HEK293 (cell line): ENCODE data around the gene GATM.

Experiments
- CTCF ChIA-PET: fragments of 350-600 bp; formaldehyde crosslinking; extraction: SDS; loops from one replicate; lab custom pipeline; 2021; ENCODE audit warnings: antibody characterized with exemption; lab: Yijun Ruan, JAX
- POLR2A ChIA-PET: fragments of 300-600 bp; formaldehyde crosslinking; extraction: SDS; loops from one replicate; lab custom pipeline; 2020; ENCODE audit warnings: antibody characterized with exemption, inconsistent platforms; lab: Yijun Ruan, JAX
- H3K27ac ChIP-seq: fragments of 200-500 bp; sonication (Bioruptor generic); 2 replicates; pipeline ENCODE4 v1.5.1; 2014; ENCODE audit warnings: low read depth, low read length, control low read depth, inconsistent platforms; ENCODE audit errors: extremely low read depth
- H3K36me3 ChIP-seq, 2 experiments: fragments of 200-500 bp in 1 of 2; sonication (Bioruptor generic) in 1 of 2; 1 replicate in 1 of 2; 2 replicates in 1 of 2; pipeline ENCODE4 v1.5.1; 2014 to 2017; ENCODE audit warnings: inconsistent platforms in 2 of 2, low read length in 2 of 2; ENCODE audit not compliant: control insufficient read depth in 2 of 2, insufficient read depth in 1 of 2
- H3K4me1 ChIP-seq: fragments of 200-500 bp; sonication (Bioruptor generic); 2 replicates; pipeline ENCODE4 v1.5.1; 2014; ENCODE audit warnings: mild to moderate bottlenecking, low read length, inconsistent platforms; ENCODE audit not compliant: control insufficient read depth, insufficient read depth
- H3K4me3 ChIP-seq: 2 replicates; pipeline ENCODE4 v1.5.1; 2011; ENCODE audit warnings: low read depth, mild to moderate bottlenecking, control low read depth, low read length, moderate library complexity
- H3K9me3 ChIP-seq: fragments of 200-500 bp; sonication (Bioruptor generic); 2 replicates; pipeline ENCODE4 v1.5.1; 2014; ENCODE audit warnings: low read depth, low read length, inconsistent platforms; ENCODE audit not compliant: control insufficient read depth, insufficient read depth
- KLF9 ChIP-seq: fragments of 450-650 bp; formaldehyde crosslinking; IDR thresholded peaks from 2 replicates; pipeline ENCODE4 v1.5.1; 2016; ENCODE audit warnings: missing biosample characterization, missing genetic modification characterization, low read depth
- OSR2 ChIP-seq: fragments of 450-650 bp; formaldehyde crosslinking; IDR thresholded peaks from 2 replicates; pipeline ENCODE4 v1.5.1; 2016; ENCODE audit warnings: missing biosample characterization, missing genetic modification characterization
- REPIN1 ChIP-seq: fragments of 450-650 bp; formaldehyde crosslinking; IDR thresholded peaks from 2 replicates; pipeline ENCODE4 v1.5.1; 2017; ENCODE audit warnings: missing biosample characterization, missing genetic modification characterization, low read depth
- WT1 ChIP-seq: fragments of 450-650 bp; formaldehyde crosslinking; IDR thresholded peaks from 2 replicates; pipeline ENCODE4 v1.5.1; 2016; ENCODE audit warnings: missing biosample characterization, missing genetic modification characterization
- ZBTB21 ChIP-seq: fragments of 450-650 bp; formaldehyde crosslinking; IDR thresholded peaks from 2 replicates; pipeline ENCODE4 v1.5.1; 2017; ENCODE audit warnings: missing biosample characterization, missing genetic modification characterization
- ZNF341 ChIP-seq: fragments of 450-650 bp; formaldehyde crosslinking; IDR thresholded peaks from 2 replicates; pipeline ENCODE4; 2016; ENCODE audit warnings: low read depth, missing biosample characterization, missing genetic modification characterization
- ZNF37A ChIP-seq: fragments of 450-650 bp; IDR thresholded peaks from 2 replicates; pipeline ENCODE4 v1.5.1; 2018; ENCODE audit warnings: missing biosample characterization, missing genetic modification characterization
- ZNF585B ChIP-seq: fragments of 450-650 bp; formaldehyde crosslinking; IDR thresholded peaks from 2 replicates; pipeline ENCODE4 v1.5.1; 2016; ENCODE audit warnings: missing biosample characterization, missing genetic modification characterization
- ZNF623 ChIP-seq: fragments of 450-650 bp; formaldehyde crosslinking; IDR thresholded peaks from 2 replicates; pipeline ENCODE4 v1.5.1; 2016; ENCODE audit warnings: missing biosample characterization, missing genetic modification characterization
- ZNF629 ChIP-seq: fragments of 450-650 bp; formaldehyde crosslinking; IDR thresholded peaks from 2 replicates; pipeline ENCODE4 v1.5.1; 2017; ENCODE audit warnings: missing biosample characterization, missing genetic modification characterization
- ZNF677 ChIP-seq: fragments of 450-650 bp; IDR thresholded peaks from 2 replicates; pipeline ENCODE4 v1.5.0; 2018; ENCODE audit warnings: missing biosample characterization, mild to moderate bottlenecking, missing genetic modification characterization, moderate library complexity
- ZSCAN16 ChIP-seq: fragments of 450-650 bp; formaldehyde crosslinking; IDR thresholded peaks from 2 replicates; pipeline ENCODE4 v1.5.1; 2016; ENCODE audit warnings: missing biosample characterization, missing genetic modification characterization
- ZSCAN23 ChIP-seq: fragments of 450-650 bp; formaldehyde crosslinking; IDR thresholded peaks from 2 replicates; pipeline ENCODE4 v1.5.1; 2016; ENCODE audit warnings: missing biosample characterization, missing genetic modification characterization
- TF ChIP-seq, protein P1 (sequence below): fragments of 450-650 bp; formaldehyde crosslinking; IDR thresholded peaks from 2 replicates; pipeline ENCODE4 v1.5.1; 2017; ENCODE audit warnings: missing biosample characterization, mild to moderate bottlenecking, missing genetic modification characterization, moderate library complexity
- TF ChIP-seq, protein P2 (sequence below): fragments of 450-650 bp; formaldehyde crosslinking; IDR thresholded peaks from 2 replicates; pipeline ENCODE4 v1.5.1; 2016; ENCODE audit warnings: missing biosample characterization, missing genetic modification characterization
- TF ChIP-seq, protein P3 (sequence below): fragments of 450-650 bp; formaldehyde crosslinking; IDR thresholded peaks from 2 replicates; pipeline ENCODE4 v1.5.1; 2016; ENCODE audit warnings: missing biosample characterization, missing genetic modification characterization
- TF ChIP-seq, protein P4 (sequence below): fragments of 450-650 bp; formaldehyde crosslinking; IDR thresholded peaks from 2 replicates; pipeline ENCODE4 v1.5.1; 2016; ENCODE audit warnings: missing biosample characterization, missing genetic modification characterization, borderline replicate concordance
- TF ChIP-seq, protein P5 (sequence below): fragments of 450-650 bp; formaldehyde crosslinking; IDR thresholded peaks from 2 replicates; pipeline ENCODE4 v1.5.0; 2017; ENCODE audit warnings: missing biosample characterization, missing genetic modification characterization, borderline replicate concordance
- TF ChIP-seq, protein P6 (sequence below): fragments of 450-650 bp; formaldehyde crosslinking; IDR thresholded peaks from 2 replicates; pipeline ENCODE4 v1.5.1; 2016; ENCODE audit warnings: missing biosample characterization, missing genetic modification characterization, low read depth

The GATM gene

DNA sequence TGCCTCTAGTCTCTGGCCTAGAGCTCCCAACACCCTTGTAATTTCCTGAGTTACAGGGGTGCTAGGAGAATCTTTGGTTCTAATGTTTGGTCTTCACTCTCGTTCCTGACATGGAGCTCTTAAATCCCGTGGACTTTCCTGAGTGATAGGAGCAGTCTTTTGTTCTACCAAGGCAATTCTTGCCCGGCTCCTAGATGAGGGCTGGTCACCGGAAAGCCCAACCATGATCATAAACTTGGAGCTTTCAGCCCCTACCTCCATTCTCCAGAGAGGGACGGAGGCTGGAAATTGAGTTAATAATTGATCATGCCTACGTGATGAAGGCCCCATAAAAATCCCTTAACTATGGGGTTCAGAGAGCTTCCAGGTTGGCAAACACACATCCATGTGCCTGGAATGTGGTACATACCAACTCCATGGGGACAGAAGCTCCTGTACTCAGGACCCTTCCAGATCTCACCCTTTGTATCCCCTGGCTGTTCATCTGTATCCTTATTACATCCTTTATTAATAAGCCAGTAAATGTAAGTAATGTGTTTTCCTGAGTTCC, 18.8 kb upstream of the GATM start:
- H3K4me1 ChIP-seq = no peaks in the 10 kb centered on the region
- H3K36me3 ChIP-seq = no peaks in the 10 kb centered on the region
- H3K9me3 ChIP-seq = no peaks in the 10 kb centered on the region
- TF ChIP-seq, protein P1, sequence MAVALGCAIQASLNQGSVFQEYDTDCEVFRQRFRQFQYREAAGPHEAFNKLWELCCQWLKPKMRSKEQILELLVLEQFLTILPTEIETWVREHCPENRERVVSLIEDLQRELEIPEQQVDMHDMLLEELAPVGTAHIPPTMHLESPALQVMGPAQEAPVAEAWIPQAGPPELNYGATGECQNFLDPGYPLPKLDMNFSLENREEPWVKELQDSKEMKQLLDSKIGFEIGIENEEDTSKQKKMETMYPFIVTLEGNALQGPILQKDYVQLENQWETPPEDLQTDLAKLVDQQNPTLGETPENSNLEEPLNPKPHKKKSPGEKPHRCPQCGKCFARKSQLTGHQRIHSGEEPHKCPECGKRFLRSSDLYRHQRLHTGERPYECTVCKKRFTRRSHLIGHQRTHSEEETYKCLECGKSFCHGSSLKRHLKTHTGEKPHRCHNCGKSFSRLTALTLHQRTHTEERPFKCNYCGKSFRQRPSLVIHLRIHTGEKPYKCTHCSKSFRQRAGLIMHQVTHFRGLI (tag by site-specific recombination) = 0 out of 2 replicates have a peak, but pooled peaks have one; percentile 17
- no peak for TF ChIP-seq ZSCAN16
- TF ChIP-seq, all 188 proteins: peak for 1
- ChIA-PET POLR2A (no interaction called here), CTCF (interaction anchor here (0.6 to 1.7 kb wide), 7 partner anchors 9 to 273 kb away, joined by 3 to 7 read pairs (median 4); no protein-coding TSS in a partner anchor)
- Histone ChIP-seq H3K27ac (no peak overlapping the region), H3K4me3 (no peak overlapping the region)

DNA sequence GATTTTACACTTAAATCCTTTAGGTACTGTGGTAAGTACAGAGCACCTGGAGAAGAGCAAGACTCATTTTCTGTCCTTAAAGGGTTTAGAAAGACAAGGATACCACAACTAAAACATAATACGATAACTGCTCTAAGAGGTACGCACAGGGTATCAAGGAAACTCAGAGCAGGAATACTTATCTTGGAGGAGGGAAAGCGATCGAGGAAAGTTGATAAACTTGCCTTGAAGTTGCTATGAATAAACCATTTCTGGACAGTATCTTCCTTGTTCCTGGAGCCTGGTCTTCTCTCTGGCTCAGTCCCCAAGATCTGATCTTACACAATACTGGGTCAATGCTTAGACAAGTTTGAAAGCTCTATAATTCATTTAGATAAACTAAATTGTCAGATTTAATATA, 17.6 kb upstream of the GATM start:
- ChIA-PET POLR2A (no interaction called here), CTCF (interaction anchor here (0.6 to 1.7 kb wide), 2 partner anchors 190 to 193 kb away, joined by 3 to 7 read pairs; no protein-coding TSS in a partner anchor)
- TF ChIP-seq ZNF585B (tag by site-specific recombination) (no peak), ZNF37A (tag by site-specific recombination) (no peak), ZNF629 (no peak), WT1 (tag by site-specific recombination) (no peak), ZNF623 (tag by site-specific recombination) (no peak), ZBTB21 (no peak), ZSCAN23 (tag by site-specific recombination) (no peak)
- TF ChIP-seq, protein P2, sequence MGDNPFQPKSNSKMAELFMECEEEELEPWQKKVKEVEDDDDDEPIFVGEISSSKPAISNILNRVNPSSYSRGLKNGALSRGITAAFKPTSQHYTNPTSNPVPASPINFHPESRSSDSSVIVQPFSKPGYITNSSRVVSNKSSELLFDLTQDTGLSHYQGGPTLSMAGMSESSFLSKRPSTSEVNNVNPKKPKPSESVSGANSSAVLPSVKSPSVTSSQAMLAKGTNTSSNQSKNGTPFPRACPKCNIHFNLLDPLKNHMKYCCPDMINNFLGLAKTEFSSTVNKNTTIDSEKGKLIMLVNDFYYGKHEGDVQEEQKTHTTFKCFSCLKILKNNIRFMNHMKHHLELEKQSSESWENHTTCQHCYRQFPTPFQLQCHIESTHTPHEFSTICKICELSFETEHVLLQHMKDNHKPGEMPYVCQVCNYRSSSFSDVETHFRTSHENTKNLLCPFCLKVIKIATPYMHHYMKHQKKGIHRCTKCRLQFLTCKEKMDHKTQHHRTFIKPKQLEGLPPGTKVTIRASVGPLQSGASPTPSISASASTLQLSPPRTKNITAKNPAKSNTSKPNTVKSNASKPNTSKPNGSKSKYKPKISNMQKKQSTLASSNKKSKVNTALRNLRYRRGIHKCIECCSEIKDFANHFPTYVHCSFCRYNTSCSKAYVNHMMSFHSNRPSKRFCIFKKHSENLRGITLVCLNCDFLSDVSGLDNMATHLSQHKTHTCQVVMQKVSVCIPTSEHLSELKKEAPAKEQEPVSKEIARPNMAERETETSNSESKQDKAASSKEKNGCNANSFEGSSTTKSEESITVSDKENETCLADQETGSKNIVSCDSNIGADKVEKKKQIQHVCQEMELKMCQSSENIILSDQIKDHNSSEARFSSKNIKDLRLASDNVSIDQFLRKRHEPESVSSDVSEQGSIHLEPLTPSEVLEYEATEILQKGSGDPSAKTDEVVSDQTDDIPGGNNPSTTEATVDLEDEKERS (tag by site-specific recombination) = no peak
- TF ChIP-seq, protein P3, sequence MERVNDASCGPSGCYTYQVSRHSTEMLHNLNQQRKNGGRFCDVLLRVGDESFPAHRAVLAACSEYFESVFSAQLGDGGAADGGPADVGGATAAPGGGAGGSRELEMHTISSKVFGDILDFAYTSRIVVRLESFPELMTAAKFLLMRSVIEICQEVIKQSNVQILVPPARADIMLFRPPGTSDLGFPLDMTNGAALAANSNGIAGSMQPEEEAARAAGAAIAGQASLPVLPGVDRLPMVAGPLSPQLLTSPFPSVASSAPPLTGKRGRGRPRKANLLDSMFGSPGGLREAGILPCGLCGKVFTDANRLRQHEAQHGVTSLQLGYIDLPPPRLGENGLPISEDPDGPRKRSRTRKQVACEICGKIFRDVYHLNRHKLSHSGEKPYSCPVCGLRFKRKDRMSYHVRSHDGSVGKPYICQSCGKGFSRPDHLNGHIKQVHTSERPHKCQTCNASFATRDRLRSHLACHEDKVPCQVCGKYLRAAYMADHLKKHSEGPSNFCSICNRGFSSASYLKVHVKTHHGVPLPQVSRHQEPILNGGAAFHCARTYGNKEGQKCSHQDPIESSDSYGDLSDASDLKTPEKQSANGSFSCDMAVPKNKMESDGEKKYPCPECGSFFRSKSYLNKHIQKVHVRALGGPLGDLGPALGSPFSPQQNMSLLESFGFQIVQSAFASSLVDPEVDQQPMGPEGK (tag by site-specific recombination) = no peak
- Histone ChIP-seq H3K27ac (no peak overlapping the region), H3K4me1 (no peaks in the 10 kb centered on the region), H3K36me3 (no peaks in the 10 kb centered on the region), H3K9me3 (no peaks in the 10 kb centered on the region), H3K4me3 (no peak overlapping the region)

DNA sequence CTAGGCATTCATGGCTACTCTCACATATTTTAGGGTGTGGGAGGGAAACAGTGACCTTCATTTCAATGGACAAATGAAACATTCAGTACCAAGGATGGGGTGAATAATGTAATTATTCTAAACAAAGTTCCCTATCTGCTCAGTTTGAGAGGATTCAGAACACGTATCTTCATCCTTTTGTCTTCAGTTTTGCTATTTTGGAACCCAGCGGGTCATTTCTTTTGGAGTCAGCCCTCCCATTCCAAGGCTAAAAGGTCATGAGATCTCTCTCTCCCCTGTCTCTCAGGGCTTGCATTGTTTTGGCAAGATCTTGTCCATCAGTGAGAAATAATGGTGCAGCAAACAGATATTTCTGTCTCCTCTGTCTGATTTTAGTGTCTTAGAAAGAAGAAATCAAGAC, 16.3 kb upstream of the GATM start:
- Histone ChIP-seq H3K4me3 (no peak overlapping the region), H3K27ac (no peak overlapping the region), H3K9me3 (no peaks in the 10 kb centered on the region), H3K4me1 (no peaks in the 10 kb centered on the region), H3K36me3 (no peaks in the 10 kb centered on the region)
- ChIA-PET POLR2A (no interaction called here), CTCF (no interaction called here)
- no peak for TF ChIP-seq OSR2 (tag by site-specific recombination)
- TF ChIP-seq ZNF341 = no peak
- TF ChIP-seq REPIN1 (tag by site-specific recombination) = no peak
- TF ChIP-seq, protein P4, sequence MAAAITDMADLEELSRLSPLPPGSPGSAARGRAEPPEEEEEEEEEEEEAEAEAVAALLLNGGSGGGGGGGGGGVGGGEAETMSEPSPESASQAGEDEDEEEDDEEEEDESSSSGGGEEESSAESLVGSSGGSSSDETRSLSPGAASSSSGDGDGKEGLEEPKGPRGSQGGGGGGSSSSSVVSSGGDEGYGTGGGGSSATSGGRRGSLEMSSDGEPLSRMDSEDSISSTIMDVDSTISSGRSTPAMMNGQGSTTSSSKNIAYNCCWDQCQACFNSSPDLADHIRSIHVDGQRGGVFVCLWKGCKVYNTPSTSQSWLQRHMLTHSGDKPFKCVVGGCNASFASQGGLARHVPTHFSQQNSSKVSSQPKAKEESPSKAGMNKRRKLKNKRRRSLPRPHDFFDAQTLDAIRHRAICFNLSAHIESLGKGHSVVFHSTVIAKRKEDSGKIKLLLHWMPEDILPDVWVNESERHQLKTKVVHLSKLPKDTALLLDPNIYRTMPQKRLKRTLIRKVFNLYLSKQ (tag by site-specific recombination) = no peak
- TF ChIP-seq KLF9 (tag by site-specific recombination) = no peak
- TF ChIP-seq, protein P5, sequence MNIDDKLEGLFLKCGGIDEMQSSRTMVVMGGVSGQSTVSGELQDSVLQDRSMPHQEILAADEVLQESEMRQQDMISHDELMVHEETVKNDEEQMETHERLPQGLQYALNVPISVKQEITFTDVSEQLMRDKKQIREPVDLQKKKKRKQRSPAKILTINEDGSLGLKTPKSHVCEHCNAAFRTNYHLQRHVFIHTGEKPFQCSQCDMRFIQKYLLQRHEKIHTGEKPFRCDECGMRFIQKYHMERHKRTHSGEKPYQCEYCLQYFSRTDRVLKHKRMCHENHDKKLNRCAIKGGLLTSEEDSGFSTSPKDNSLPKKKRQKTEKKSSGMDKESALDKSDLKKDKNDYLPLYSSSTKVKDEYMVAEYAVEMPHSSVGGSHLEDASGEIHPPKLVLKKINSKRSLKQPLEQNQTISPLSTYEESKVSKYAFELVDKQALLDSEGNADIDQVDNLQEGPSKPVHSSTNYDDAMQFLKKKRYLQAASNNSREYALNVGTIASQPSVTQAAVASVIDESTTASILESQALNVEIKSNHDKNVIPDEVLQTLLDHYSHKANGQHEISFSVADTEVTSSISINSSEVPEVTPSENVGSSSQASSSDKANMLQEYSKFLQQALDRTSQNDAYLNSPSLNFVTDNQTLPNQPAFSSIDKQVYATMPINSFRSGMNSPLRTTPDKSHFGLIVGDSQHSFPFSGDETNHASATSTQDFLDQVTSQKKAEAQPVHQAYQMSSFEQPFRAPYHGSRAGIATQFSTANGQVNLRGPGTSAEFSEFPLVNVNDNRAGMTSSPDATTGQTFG (tag by site-specific recombination) = no peak
- TF ChIP-seq, protein P6, sequence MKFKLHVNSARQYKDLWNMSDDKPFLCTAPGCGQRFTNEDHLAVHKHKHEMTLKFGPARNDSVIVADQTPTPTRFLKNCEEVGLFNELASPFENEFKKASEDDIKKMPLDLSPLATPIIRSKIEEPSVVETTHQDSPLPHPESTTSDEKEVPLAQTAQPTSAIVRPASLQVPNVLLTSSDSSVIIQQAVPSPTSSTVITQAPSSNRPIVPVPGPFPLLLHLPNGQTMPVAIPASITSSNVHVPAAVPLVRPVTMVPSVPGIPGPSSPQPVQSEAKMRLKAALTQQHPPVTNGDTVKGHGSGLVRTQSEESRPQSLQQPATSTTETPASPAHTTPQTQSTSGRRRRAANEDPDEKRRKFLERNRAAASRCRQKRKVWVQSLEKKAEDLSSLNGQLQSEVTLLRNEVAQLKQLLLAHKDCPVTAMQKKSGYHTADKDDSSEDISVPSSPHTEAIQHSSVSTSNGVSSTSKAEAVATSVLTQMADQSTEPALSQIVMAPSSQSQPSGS (tag by site-specific recombination) = no peak
- no peak for TF ChIP-seq ZNF677 (tag by site-specific recombination)
